Stimulated activated CD8-positive, alpha-beta memory T cell treated with anti-CD3 and anti-CD28 coated beads, Interleukin-15, amount 100 ng/mL, for 48 hours (primary cell): Measurements from ENCODE around the gene ZBTB14.
A peak's percentile ranks its signal among the peaks of the same experiment; 100 is the strongest.

Experiments
- DNase-seq, 2 donors: peaks; one replicate each; pipeline ENCODE4 v3.0.0-alpha.2; 2020; ENCODE audit warnings: low read depth in 2 of 2

The ZBTB14 gene, protein sequence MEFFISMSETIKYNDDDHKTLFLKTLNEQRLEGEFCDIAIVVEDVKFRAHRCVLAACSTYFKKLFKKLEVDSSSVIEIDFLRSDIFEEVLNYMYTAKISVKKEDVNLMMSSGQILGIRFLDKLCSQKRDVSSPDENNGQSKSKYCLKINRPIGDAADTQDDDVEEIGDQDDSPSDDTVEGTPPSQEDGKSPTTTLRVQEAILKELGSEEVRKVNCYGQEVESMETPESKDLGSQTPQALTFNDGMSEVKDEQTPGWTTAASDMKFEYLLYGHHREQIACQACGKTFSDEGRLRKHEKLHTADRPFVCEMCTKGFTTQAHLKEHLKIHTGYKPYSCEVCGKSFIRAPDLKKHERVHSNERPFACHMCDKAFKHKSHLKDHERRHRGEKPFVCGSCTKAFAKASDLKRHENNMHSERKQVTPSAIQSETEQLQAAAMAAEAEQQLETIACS

DNA sequence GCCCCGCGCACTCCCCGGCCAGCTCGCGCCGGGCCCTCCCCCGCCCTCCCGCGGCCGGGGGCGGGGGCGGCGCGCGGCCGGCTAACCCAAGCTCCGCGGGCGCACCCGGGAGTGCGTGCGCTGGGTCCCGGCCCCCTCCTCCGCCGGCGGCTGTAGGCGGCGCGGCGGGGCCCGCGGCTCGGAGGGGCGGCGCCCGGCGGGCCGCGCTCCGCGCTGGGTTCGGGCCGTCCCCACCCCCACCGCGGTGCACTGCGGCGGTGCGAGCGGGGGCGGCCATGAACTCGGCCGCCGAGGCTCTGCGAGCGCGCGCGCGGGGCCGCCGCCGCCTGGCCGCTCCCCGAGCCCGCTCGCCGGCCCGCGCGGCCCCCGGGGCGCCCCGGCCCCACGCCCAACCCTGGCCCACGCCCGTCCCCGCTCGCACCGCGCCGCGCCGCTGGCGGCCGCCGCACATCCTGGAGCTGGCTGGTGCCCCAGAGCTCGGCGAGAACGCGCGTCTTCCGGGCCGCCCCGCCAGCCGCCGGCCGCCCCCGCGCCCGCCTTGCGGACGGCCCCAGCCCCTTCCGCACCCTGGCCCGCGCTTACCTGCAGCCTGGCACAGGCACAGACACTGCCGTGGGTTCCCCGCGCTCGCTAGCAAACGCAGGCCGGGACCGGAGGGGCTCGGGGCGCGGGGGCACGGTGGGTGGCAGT lies at the start of gene ZBTB14:
ZBTB14 (minus strand) TSS at position 496 of the 690 bp plus-strand sequence. CDS start 2,480 bp downstream, outside the sequence.
- DNase-seq: peak; percentile 50 to 53

DNA sequence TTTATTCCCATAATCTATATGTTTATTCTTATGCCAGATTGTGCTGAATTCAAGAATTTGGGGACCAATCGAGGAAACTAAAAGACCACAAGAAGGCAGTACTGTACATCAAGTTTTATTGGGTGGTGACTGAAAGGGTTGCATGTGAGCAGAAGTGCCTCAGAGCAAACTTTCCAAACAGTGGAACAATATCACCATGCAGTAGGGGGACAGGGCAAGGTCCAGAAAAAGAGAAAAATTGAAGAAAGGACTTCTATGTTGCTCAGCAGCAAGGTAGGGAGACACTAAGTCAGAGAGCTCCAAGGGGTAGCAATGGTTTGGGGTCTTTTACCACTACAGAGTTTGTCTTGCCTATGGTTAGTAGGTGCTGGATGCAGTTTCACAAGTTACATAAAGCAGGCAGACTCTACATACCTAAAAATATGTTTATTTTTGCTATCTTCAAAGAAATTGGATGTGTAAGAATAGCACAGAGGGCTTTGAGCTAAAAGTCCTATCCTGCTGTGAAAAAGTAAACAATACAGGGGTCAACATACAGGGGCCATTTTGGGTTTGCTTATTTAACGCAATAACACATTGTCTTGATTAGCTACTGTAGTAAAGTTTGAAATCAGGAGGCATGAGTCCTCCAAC lies 43.8 kb upstream of the ZBTB14 start:
- no peak for DNase-seq

DNA sequence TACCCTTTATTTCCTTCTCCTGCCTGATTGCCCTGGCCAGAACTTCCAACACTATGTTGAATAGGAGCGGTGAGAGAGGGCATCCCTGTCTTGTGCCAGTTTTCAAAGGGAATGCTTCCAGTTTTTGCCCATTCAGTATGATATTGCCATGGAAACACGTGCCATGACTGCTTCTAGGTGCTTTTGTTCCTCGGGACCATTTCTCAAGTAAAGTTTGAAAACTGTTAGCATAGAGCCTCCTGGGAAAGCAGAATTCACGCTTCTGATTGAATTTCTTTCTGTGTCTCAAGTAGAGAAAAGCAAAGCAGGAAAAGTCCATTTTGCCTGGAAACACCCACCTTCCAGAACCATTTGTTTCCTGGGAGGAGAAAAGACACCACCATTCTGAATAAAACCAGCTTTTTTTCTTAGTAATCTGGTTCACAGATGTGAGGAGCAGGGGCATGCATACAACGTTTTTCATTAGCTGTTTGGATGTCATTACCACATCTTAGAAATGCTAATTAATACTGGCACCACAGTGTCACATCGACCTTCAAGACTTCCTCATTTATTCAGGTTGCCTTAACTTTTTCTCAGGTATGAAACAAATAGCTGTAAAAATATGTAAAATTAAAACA lies 39.0 kb upstream of the ZBTB14 start:
- no peak for DNase-seq

DNA sequence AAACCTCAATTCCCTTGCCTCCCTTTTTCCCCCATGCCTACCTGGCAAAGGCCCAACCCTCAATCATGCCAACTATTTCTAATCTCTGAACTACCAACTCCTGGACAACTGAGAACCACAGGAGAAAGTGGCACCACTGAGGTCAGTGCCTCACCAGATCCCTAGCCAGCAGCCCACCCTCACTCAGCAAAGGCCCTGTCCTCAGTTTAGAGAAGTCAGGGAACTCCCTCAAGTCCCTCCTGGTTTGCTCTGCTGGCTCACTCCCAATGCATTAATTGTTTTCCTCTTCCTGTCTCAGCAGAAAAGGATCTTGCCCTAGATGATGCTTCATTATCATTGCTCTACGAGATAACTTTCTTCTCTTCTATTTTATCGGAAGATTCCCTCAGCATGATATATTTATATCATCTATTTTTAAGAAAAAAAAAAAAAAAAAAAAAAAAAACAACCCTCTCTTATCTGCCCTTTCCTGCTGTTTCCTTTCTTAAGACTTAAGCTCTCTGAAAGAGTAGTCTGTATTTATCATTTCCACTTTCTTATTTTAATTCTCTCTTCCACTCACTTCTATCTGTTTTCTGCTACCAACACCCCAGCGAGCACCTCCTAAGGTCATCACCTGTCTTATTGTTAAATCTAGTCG lies 22.7 kb upstream of the ZBTB14 start:
- DNase-seq: no peak

DNA sequence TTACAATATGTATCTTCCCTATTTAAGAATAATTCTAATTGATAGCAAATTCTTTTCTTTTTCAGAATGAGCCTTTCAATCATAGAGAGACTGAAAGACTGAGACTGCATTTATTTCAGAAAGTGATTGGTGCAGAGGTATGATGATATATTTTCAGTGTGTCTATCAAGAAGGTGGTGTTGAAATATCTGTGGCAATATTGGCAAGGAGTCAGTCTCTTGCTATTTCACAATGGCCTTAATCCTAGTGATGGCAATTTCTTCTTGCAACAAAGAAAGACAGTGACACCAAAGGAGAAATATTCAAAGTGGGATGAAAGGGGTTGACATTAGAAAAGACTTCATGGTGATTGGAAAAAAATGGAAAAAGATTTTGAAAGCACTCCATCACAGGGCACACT lies 21.7 kb upstream of the ZBTB14 start:
- DNase-seq: no peak

DNA sequence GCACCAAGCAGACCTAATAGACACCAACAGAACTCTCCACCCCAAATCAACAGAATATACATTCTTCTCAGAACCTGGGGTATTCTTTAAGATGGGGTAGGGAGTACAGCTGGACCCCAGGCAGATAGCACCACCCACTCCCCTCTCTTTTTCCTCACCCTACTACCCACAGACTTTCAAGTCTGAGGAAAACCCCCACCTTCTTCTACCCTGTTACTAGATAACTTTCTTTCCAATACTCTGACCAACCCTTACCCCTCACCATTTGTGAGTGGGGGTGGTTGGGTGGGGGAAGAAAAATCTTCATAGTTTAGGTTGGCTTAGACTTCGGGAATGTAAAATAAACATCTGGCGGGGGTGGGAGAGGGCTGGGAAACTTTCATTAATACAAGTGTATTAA lies 20.3 kb upstream of the ZBTB14 start:
- DNase-seq: no peak

DNA sequence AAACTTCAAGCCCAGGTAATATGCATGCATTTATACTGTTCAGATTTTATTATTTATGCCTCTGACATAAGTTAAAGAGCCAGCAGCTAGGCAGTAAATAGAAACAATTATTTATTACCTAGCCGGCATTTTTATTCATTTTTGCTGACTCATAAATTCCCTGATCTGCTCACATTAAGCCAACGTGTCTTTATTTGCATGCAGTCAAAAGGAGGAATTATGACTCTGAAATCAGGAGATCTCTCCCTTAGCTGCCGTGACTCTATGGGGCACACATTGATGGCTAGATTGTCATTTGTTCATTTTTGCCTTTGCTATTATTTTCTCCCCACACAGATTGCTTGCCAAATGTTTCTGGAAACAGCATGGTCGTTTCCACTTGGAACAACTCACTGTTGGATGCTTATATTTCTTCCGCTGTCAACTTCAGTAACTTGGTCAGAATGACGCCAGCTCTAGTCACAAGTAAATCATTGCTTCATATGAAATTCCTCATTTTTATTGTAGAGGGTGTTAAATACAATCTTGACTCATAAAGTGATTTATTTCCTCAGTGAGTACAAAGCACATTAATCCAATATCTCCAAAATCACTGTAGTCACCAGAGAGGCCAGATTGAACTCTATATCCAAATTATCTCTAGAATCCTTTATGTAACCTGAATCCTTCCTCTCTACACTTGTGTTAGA lies 15.9 kb upstream of the ZBTB14 start:
- DNase-seq: no peak

DNA sequence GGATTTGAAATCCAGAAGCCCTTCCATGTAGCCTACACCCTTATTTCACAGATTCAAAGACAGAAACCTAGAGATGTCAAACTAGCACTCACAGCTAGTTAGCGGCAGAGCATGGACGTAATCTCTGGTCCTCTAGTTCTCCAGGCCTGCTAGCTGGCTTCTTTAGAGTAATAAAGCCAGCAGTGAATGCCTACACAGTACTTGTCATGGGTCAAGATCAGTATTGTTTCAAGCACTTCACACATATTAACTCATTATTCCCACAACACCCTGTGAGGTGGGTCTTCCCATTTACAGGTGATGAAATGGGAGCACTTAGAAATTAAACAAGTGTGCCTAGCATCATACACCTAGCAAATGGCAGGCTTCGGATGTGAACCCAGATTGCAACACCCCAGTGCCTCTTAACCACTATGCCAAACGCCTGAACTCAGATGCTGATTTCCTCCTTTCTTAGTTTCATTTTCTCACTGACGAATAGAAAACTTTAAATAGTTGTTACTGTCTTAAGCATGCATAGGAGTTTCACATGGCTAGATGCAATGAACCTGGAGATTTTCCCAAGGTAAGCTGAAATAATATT lies 14.5 kb upstream of the ZBTB14 start:
- DNase-seq: no peak

DNA sequence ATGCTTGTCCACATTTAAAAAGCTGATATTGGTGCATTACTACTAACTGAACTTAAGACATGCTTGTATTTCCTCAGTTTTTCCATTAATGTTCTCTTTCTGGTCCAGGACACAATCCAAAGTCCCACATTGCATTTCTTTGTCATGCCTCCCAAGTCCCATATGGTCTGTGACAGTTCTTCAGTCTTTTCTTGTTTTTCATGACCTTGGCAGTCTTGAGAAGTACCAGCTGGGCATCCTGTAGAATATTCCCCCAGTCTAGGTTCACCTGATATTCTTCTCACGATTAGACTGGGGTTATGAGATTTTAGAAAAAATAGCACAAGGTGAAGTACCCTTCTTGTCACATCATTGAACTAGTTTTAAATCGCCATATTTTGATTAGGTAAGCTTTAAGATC lies 10.3 kb upstream of the ZBTB14 start:
- DNase-seq: no peak

DNA sequence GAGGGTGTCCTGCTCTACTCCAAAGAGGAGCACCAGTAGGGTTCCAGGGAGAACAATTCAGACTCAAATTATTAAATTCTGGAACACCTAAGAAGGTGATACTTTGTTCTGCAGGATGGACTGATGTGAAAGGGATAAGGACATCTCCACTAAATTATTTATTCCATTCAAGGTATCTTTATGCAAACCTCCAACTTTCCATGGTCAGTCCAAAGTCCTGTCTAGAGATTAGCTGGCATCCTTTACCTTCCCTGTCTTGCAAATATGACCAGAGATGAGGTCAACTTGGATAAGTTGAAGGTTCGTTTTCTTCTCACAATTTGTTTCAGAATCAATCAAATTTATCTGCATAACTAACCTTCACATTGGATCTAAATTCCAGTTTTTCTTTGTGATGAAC lies 8.7 kb upstream of the ZBTB14 start:
- DNase-seq: no peak

DNA sequence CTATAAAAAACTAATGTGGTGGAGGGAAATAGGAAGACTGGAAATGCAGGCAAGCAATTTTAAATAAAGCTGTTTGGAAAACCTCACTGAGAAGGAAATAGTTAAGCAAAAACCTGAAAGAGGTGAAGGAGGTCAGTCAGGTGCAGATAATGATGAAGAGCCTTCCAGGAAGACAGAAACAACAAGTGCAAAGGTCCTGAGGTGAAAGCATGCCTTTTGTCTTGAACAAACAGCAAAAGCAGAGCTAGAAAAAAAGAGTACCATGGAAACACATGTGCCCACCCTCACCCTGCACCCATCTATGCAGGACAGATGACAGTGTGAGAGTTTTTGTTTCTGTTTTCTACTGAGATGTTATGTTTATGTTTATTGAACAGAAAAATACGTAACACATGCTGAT lies 8.1 kb upstream of the ZBTB14 start:
- DNase-seq: no peak

DNA sequence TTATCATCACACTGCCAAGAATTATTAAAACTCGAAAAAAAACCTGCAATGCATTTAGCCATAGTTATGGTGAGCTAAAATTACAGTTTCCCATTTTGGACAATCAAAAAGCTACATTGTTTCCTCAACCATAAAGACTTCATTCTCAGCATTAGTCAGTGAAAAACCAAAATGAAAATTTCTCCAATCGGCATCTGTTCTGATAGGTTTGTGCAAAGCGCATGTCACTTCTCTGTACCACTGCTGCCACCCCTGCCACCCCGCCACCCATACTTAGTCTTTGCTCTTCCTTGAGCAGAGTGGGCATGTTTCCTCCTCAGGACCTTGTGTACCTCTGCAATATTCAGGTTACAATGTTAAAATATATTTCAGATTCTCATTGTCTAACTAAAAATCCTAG lies 7.1 kb upstream of the ZBTB14 start:
- DNase-seq: no peak

DNA sequence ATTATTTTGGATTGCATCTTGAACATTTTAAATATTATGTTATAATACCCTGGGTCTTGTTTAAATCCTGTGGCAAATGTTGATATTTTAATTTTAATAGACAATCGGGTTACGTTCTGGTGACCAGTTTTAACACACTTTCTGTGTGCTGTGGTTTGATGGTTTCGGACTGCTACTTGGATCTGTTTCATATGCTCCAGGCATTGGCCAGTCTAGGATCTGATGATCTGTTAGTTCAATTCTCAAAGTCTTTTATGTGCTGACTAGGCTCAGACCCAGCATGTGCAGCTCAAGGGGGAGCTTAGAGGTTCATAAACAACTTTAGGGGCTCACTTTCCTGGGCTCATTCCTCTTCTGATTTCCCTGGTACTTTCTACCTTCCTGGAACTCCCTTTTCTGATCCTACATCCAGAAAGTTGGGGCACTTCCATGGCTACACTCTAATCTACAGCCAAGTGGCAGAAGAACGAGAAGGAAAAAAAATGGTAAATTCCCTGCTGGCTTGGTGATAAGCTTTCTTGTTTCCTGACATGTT lies 5.0 kb upstream of the ZBTB14 start:
- DNase-seq: no peak

DNA sequence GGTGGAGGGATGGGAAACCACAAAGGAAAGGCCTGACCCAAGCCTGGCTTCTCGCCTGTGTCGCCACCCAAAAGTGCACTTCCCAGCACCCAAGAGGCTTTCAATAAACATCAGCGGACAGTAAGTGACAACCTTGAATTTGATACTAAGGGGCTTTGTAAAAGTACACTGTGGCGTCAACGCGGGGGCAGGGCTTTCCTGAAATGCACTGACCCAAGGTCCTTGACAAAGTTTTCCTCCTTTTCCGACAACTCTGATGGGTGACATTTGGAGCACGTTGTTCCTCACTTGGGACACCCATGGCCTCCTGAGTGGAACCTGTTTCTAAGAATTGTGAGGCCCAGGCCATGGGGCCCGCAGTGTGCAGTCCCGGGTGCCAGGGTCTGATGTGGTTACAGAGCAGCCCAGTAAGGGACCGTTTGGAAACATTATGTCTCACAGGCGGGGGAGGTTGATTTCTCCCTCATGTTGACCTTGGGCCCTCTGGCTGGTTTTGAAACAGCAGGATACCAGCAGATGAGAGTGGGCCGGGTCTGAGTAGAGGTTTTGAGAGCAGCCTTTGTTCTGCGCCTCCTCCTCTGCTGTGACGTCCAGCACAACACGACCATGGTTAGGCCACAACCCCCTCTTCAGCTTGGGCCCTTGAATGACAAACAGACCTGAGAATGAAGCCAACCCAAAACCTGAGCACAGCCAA lies 2.8 kb upstream of the ZBTB14 start:
- no peak for DNase-seq

DNA sequence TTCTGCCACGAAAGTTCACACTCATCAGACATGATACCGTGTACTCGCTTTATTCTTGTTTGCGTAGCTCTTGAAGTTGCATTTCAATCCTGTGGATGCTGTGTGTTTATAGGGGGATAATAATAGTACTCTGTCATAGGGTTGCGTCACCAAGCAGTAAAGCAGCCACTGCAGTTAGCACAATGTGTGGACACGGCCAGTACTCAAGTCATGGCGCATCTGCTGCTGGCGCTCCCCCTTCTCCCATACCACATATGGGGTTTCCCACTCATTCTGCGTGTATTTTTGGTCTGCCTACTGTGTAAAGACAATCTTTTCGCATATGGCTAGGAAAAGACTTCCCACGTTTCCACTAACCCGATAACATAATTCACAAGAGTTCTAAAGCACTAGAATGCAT lies 2.1 kb upstream of the ZBTB14 start:
- DNase-seq: no peak

DNA sequence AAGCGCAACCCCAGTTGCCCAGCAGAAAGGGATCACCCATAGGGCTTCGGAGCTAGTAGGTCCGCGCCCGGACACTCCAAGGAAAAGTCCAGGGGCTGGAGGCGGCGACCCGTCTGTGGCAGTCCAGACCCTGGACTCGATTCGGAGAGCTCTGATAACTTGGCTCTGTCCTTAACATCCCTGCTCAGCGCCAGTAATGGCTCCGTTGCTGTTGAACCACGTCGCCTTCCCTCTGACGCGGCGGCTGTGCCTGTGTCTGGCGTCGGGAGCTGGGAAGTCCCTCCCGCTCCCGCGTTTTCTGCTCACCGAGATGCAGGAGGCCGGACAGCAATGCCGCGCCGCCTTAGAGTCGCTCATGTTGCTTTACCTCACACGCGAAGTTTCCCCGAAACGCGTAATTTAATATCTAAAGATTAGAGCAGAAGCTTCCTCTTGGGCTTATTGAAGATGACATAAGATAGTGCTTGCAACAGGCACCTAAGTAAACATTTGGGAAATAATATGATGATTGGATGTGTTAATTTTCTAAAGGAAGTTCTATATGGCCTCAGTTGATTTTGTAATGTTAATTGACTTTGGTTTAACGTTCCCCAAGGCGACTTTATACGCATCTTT lies 1.3 kb upstream of the ZBTB14 start:
- DNase-seq: peak; percentile 49 to 56

DNA sequence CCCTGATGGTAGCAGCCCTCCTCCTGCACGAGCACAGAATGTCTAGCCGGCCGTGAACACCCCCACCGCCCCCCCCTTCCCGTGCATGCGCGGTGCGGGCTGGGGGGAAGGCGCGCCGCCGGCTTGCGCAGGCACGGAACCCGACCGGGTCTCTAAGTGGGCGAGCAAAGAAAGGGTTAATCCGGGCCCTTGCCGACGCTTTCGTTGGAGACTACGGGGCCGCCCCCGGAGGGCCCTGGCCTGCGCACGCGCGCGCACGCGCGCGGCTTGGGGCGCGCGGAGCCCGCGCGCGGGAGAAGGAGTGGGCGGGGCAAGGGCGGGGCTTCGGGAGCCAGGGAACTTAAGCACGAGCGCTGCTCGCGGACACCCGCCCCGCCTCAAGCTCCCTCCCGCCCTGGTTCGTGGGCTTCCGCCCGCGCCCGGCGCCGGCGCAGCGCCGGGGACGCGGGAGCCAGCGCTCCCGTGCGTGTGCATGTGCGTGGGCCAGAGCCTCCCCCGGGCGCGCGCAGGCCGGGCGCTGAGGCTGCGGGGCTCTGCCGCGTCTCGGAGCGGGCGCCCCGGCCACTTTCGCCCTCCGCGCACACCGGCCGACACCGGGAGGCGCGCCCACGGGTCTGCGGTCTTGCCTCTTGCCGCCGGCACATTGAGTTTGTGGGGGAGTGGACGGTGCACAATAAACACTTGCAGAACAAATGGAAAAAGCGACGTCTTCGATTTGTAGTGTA lies 617 bp upstream of the ZBTB14 start:
- DNase-seq: peak; percentile 83 to 92

DNA sequence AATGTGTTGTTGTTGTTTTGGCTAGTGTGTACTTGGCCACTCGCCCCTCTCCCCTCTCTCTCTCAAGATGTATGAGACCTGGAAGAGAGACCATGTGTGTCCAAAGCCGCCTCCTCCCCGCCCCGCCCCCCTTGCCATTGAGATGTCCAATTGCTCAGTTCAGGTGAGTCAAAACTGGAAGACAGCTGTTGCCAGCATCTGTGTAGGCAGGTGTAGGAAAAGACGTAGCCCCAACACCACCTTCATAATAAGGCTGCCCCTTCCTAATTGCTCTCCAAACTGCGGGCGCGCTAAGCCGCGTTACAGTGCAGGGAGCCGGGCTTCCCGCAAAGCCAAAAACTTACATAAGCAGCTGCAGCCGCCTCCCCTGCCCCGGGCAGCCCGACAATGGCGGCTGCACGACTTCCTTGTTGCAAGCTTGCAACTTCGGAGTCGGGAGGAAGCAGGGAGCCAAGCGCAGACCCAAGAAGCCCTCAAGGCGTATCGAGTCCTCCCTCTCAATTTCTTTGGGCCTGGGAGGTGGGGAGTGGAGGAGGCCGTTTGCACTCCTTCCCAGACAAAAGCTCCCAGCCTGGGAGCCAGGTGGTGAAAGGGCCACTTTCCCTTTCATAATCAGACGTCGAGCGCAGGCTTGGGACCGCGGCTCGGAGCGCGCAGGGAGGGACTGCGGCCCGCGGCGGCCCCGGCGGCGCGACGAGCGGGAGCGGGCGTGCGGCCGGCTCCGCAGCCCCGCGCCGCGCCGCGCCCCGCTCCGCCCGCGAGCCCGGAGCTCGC lies 882 bp downstream of the ZBTB14 start:
- DNase-seq: peak; percentile 30 to 40
